Measurements from ENCODE around the gene FARSB. TPM values are rescaled to one million over a fixed set of nuclear protein-coding genes. Genes with fewer than 3 reads are reported as not detected.

Gene FARSB
- polyA plus RNA-seq, 1 donor from 2014 or later, result 15.2 TPM

DNA sequence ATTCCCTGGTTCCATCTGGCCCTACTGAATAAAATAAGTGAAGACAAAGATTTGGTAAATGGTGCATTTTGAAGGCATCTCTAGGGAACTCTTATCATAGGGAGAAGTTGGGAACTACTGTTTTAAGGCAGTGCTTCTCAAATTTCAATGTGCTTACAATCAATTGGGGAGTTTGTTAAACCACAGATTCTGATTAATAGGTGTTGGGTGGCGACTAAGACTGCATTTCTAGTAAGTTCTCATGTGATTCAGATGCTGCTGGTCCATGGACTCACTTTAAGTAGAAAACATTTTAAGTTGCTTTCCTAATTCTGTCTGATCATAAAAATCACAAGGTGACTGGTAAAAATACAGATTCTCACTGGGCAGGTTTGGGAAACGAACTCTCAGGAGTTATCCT lies 14.6 kb downstream of the FARSB start:
- Histone ChIP-seq H3K9me3 (ENCODE audit: low read length) (no peaks in the 10 kb centered on the region), H3K4me3 (ENCODE audit: low read length) (no peak overlapping the region), H3K36me3 (ENCODE audit: insufficient read depth, low read length) (peaks cover 6% of the 10 kb centered on the region), H3K4me2 (ENCODE audit: low read length) (no peak overlapping the region), H4K20me1 (ENCODE audit: insufficient read depth) (no peaks in the 10 kb centered on the region), H3F3A (ENCODE audit: insufficient read depth, low read length, poor library complexity, severe bottlenecking) (no peaks in the 10 kb centered on the region), H2AFZ (ENCODE audit: low read depth, low read length) (no peak overlapping the region), H3K79me2 (replicated peaks; ENCODE audit: insufficient read depth, low read length) (no peaks in the 10 kb centered on the region), H3K27me3 (ENCODE audit: insufficient read depth, low read depth, low read length) (no peaks in the 10 kb centered on the region), H3K9me2 (ENCODE audit: insufficient read depth, low read length) (no peaks in the 10 kb centered on the region), H3K9ac (ENCODE audit: low read length) (no peak overlapping the region), H3K27ac (ENCODE audit: low read length) (no peak overlapping the region)
- TF ChIP-seq, protein P1, sequence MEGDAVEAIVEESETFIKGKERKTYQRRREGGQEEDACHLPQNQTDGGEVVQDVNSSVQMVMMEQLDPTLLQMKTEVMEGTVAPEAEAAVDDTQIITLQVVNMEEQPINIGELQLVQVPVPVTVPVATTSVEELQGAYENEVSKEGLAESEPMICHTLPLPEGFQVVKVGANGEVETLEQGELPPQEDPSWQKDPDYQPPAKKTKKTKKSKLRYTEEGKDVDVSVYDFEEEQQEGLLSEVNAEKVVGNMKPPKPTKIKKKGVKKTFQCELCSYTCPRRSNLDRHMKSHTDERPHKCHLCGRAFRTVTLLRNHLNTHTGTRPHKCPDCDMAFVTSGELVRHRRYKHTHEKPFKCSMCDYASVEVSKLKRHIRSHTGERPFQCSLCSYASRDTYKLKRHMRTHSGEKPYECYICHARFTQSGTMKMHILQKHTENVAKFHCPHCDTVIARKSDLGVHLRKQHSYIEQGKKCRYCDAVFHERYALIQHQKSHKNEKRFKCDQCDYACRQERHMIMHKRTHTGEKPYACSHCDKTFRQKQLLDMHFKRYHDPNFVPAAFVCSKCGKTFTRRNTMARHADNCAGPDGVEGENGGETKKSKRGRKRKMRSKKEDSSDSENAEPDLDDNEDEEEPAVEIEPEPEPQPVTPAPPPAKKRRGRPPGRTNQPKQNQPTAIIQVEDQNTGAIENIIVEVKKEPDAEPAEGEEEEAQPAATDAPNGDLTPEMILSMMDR (IDR thresholded peaks at IDR 0.05; ENCODE audit: poor library complexity, severe bottlenecking), result no peak
- TF ChIP-seq MXI1 (conservative IDR thresholded peaks at IDR 0.05; ENCODE audit: poor library complexity, severe bottlenecking) (no peak), POLR2AphosphoS5 (IDR thresholded peaks at IDR 0.05) (no peak), TAF1 (IDR thresholded peaks at IDR 0.05; ENCODE audit: low read depth) (no peak), RAD21 (conservative IDR thresholded peaks at IDR 0.05) (no peak), EZH2 (IDR thresholded peaks at IDR 0.05; ENCODE audit: borderline replicate concordance, insufficient read depth, low read length, poor library complexity, severe bottlenecking) (no peak), EP300 (conservative IDR thresholded peaks at IDR 0.05; ENCODE audit: poor library complexity, severe bottlenecking) (no peak), SMC3 (conservative IDR thresholded peaks at IDR 0.05; ENCODE audit: poor library complexity) (no peak)
- TF ChIP-seq, protein P2, sequence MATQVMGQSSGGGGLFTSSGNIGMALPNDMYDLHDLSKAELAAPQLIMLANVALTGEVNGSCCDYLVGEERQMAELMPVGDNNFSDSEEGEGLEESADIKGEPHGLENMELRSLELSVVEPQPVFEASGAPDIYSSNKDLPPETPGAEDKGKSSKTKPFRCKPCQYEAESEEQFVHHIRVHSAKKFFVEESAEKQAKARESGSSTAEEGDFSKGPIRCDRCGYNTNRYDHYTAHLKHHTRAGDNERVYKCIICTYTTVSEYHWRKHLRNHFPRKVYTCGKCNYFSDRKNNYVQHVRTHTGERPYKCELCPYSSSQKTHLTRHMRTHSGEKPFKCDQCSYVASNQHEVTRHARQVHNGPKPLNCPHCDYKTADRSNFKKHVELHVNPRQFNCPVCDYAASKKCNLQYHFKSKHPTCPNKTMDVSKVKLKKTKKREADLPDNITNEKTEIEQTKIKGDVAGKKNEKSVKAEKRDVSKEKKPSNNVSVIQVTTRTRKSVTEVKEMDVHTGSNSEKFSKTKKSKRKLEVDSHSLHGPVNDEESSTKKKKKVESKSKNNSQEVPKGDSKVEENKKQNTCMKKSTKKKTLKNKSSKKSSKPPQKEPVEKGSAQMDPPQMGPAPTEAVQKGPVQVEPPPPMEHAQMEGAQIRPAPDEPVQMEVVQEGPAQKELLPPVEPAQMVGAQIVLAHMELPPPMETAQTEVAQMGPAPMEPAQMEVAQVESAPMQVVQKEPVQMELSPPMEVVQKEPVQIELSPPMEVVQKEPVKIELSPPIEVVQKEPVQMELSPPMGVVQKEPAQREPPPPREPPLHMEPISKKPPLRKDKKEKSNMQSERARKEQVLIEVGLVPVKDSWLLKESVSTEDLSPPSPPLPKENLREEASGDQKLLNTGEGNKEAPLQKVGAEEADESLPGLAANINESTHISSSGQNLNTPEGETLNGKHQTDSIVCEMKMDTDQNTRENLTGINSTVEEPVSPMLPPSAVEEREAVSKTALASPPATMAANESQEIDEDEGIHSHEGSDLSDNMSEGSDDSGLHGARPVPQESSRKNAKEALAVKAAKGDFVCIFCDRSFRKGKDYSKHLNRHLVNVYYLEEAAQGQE (IDR thresholded peaks at IDR 0.05; ENCODE audit: borderline replicate concordance), result no peak

DNA sequence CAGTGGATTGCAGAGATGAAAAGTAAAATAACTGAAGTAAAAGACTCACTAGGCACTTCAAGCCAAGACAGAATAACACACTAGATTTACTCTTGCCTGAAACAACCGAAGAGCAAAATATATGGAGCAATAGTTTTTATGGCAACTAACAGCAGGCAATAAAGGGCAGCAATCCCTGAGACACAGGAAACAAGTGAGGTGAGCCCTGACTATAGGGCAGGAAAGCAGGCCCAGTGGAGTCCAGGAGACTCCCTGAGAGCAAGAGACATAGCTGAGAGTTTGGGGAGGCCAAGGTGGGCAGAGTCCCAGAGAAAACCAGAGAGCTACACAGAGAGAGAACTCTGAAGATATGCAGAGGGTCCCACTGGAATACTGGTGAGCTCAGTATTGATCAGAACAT lies 18.8 kb downstream of the FARSB start:
- Histone ChIP-seq H3K9ac (ENCODE audit: low read length) (no peak overlapping the region), H3K4me3 (ENCODE audit: low read length) (no peak overlapping the region), H4K20me1 (ENCODE audit: insufficient read depth) (no peaks in the 10 kb centered on the region), H3F3A (ENCODE audit: insufficient read depth, low read length, poor library complexity, severe bottlenecking) (no peaks in the 10 kb centered on the region), H3K36me3 (ENCODE audit: insufficient read depth, low read length) (peaks cover 9% of the 10 kb centered on the region), H3K9me3 (ENCODE audit: low read length) (no peaks in the 10 kb centered on the region), H3K79me2 (replicated peaks; ENCODE audit: insufficient read depth, low read length) (no peaks in the 10 kb centered on the region), H2AFZ (ENCODE audit: low read depth, low read length) (no peak overlapping the region), H3K9me2 (ENCODE audit: insufficient read depth, low read length) (no peaks in the 10 kb centered on the region), H3K27me3 (ENCODE audit: insufficient read depth, low read depth, low read length) (no peaks in the 10 kb centered on the region), H3K27ac (ENCODE audit: low read length) (no peak overlapping the region), H3K4me2 (ENCODE audit: low read length) (no peak overlapping the region)
- TF ChIP-seq TAF1 (IDR thresholded peaks at IDR 0.05; ENCODE audit: low read depth) (no peak), EP300 (conservative IDR thresholded peaks at IDR 0.05; ENCODE audit: poor library complexity, severe bottlenecking) (no peak), SMC3 (conservative IDR thresholded peaks at IDR 0.05; ENCODE audit: poor library complexity) (no peak), POLR2AphosphoS5 (IDR thresholded peaks at IDR 0.05) (no peak), MXI1 (conservative IDR thresholded peaks at IDR 0.05; ENCODE audit: poor library complexity, severe bottlenecking) (no peak), EZH2 (IDR thresholded peaks at IDR 0.05; ENCODE audit: borderline replicate concordance, insufficient read depth, low read length, poor library complexity, severe bottlenecking) (no peak)

Data from neural cell (in vitro differentiated cells).